Fibroblast of pulmonary artery (primary cell): ENCODE results near the gene NPAS3.

Experiments used
- DNase-seq: peaks from one replicate; pipeline ENCODE4 v3.0.0-alpha.2; 2010; ENCODE audit warnings: low read depth
- H3K4me3 ChIP-seq: replicated peaks from 2 replicates; pipeline ENCODE4 v1.5.1; 2011; ENCODE audit warnings: low read depth, mild to moderate bottlenecking, control low read depth, low read length, moderate library complexity
- CTCF ChIP-seq: IDR thresholded peaks from 2 replicates; pipeline ENCODE4 v1.5.1; 2011; ENCODE audit warnings: mild to moderate bottlenecking, control low read depth, low read length, inconsistent platforms; ENCODE audit errors: missing control alignments

Gene NPAS3

GRCh38 chr14:33678005-33678404, 739.3 kb downstream of the NPAS3 start:
- H3K4me3 ChIP-seq: no peak overlapping the region
- no peak for TF ChIP-seq CTCF
- DNase-seq: no peak

GRCh38 chr14:33679025-33679424, 740.3 kb downstream of the NPAS3 start:
- no peak for TF ChIP-seq CTCF
- DNase-seq: no peak
- H3K4me3 ChIP-seq: no peak overlapping the region

- DNase-seq: peak; percentile 61
- no peak overlapping the region for H3K4me3 ChIP-seq
- no peak for TF ChIP-seq CTCF
These were observed 741.0 kb downstream of the NPAS3 start for GRCh38 chr14:33679461-33680225.

GRCh38 chr14:33680873-33681272, 742.2 kb downstream of the NPAS3 start:
- no peak for DNase-seq
- no peak for TF ChIP-seq CTCF
- no peak overlapping the region for H3K4me3 ChIP-seq

- H3K4me3 ChIP-seq: no peak overlapping the region
- TF ChIP-seq CTCF: no peak
- peak; percentile 97 for DNase-seq
These were observed 744.1 kb downstream of the NPAS3 start for GRCh38 chr14:33682760-33683159.

- no peak for DNase-seq
- no peak for TF ChIP-seq CTCF
- H3K4me3 ChIP-seq: no peak overlapping the region
These were observed 746.3 kb downstream of the NPAS3 start for GRCh38 chr14:33685026-33685425.

GRCh38 chr14:33685698-33686097, 747.0 kb downstream of the NPAS3 start:
- no peak for DNase-seq
- H3K4me3 ChIP-seq: no peak overlapping the region
- TF ChIP-seq CTCF: no peak
